HG03571 (cell line): ENCODE results near the gene PPP1R37.
"Not testable (repeated sequence)": the region's sequence is repeated elsewhere in the genome, so short reads cannot be mapped to it uniquely, and the experiment has no call there.

Source experiments
- ATAC-seq: cut with Tn5 transposase; IDR thresholded peaks from one replicate; pipeline ENCODE4 v1.9.1; 2021; ENCODE audit not compliant: unreplicated experiment

PPP1R37 gene

DNA sequence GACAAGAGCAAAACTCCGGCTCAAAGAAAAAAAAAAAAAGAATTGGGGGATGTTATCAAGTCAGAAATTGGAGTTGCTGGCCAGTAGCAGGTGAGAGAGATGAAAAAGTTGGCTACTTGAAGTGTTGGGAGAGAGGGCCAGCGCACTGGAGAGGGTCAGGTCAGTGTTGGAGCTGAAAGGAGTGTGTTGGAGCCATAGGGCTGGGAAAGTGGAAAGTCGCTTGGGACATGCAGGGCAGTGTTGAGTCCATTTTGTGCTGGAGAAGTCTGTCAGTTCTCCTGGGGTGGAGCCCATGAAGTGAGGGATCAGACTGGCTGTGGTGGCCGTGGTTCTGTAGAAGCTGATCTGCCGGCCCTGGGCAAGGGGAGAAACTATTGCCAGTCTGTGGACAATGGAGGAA is 1.7 kb downstream of the PPP1R37 start:
- ATAC-seq = no peak

- ATAC-seq = no peak
Observed at GRCh38 chr19:45095496-45096413, 2.8 kb downstream of the PPP1R37 start.

GRCh38 chr19:45096700-45097099 is 3.7 kb downstream of the PPP1R37 start:
- ATAC-seq = no peak

DNA sequence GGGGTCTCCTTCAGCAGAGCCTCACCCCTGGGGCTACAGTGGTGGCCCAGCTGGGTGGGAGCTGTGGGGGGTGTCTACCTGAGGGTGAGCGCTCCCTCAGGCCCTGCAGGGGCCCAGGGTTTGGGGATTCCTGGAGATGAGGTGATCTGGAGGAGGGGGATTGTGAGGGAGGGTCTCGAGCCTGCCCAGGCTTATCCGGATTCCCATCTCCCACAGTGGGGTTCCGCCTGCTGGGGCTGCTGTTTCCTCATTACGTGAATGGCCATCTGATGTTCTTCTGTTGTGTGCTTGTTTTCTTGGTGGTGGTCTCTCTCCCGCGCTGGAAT is 4.4 kb downstream of the PPP1R37 start:
- ATAC-seq = no peak

GRCh38 chr19:45097776-45098520 is 5.0 kb downstream of the PPP1R37 start:
- no peak for ATAC-seq

DNA sequence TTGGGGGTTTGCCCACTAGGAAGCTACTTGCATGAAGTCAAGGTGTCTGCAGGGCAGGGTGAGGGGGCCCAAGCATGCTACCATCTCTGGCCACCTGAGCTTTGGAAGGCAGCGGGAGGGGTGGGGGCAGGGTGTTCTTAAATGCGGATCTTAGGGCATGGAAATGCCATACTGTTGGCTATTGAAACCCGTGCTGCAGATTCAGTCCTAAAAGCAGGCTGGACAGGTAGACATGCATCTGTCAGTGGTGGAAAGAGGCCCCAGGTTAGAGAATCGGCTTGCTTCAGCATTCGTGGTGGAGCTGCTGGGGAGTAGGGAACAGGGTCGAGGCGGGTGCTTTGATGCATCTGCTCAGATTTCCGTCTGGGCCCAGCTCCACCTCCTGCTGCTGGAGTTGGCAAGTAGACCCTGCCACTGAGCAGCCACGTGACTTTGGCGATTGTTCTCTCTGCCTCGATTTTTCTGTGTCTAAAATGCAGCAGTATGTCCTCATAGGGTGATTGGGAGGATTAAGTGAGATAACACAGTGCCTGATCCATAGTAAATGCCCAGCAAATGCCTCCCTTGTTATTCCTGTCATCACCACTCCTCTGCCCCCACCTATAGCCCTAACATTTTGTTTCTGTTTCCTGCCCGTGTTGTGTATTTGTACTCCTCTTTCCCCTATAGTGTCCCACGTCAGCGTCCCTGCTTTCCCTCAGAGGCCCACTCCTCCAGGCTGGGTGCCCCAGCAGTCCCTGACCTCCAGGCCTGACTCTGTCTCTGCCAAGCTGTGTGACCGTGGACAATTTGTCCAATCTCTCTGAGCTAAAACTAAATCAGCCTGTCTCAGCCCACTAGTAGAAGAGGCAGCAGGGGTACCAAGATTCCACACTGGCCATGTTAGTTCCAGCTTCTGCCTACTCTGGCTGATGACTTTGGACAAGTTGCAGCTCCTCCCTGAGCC is 5.8 kb downstream of the PPP1R37 start:
- ATAC-seq = no peak

DNA sequence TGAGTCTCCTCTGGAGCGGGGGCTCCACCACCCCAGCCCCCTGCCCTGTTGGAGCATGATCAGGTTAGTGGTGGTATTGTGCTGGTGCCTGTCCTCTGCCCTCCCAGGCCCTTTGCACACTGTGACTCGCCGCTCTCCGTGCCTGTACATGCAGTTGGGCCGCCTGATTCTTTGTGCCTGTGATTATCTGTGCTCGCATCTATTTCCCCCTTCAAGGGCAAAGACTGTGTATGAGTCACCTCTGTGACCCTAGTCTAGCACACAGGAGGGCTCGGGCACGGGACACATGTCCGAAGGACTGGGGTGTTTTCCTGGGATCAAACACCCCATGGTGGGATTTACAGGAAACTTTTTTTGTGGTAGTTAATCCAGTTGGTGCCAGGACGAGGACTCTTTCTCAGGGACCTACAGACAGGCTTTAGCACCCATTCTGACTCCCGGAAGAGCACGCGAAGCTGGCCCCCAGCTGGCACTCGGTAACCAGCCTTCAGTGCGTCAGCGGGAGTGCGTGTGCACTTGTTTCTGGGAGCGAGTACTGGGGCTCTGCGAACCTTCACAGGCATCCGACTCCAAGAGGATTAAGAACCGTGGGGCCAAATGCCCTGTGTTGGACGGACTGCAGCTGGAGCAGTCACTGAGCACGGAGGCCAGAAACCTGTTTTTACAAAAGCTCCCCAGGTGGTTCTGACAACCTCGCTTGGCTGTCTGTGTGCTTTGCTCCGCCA is 6.7 kb downstream of the PPP1R37 start:
- ATAC-seq = no peak

- no peak for ATAC-seq
Observed at GRCh38 chr19:45100201-45100600, 7.2 kb downstream of the PPP1R37 start.

DNA sequence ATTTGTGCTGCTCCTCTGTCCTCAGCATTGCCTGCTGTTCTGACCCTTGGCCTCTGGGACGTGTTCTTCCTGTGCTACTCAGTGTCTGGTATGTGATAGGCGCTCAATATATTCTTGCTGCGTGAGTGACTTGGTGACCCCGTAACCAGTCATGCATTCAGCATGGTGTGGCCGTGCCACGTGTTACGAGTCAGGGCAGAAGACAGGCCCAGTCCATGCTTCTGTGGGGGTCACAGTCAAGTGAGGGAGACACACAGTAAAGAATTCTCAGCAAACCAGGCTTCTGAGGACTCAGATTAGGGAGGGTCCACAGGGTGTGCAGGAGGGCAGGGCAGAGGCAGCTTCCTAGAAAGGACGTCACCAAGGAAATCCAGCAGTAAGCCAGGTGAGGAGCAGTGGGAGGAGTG is 7.9 kb downstream of the PPP1R37 start:
- no peak for ATAC-seq

GRCh38 chr19:45101806-45102205 is 8.8 kb downstream of the PPP1R37 start:
- ATAC-seq = no peak

DNA sequence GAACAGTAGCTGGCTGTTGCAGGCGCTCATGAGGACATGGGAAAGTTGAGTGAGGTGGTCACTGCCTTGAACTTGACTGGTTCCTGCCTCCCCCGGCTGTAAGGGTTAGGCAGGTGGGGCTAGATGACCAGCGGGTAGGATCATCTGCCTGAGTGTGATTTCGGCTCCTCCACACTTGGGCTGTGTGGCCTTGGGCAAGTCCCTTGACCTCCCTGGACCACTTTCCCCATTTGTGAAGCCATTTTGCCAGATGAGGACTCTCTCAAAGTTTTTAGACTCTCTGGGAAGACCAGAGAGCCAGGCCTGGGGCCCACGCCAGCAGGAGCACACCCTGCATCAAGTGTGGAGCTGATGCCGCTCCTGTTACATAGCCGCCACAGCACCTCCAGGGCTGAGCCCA is 9.5 kb downstream of the PPP1R37 start:
- no peak for ATAC-seq

DNA sequence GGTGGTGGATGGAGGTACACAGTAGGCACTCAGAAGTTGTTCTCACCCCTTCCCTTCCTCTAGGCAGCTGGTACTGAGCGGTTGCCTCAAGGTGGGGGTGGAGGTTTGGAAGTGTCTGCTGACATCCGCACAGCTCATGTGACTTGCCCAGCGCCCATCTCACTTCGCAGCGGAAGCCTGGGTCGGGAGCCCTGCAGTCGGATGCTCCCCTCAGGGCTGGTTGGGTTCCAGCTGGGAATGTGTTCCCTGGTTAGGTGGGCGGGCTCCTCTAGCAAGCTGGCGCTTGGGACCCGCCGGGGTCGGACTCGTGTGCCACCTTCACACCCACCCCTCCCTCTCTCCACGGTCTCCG is 10.2 kb downstream of the PPP1R37 start:
- no peak for ATAC-seq

- ATAC-seq = no peak
Observed at GRCh38 chr19:45103508-45104319, 10.7 kb downstream of the PPP1R37 start.

DNA sequence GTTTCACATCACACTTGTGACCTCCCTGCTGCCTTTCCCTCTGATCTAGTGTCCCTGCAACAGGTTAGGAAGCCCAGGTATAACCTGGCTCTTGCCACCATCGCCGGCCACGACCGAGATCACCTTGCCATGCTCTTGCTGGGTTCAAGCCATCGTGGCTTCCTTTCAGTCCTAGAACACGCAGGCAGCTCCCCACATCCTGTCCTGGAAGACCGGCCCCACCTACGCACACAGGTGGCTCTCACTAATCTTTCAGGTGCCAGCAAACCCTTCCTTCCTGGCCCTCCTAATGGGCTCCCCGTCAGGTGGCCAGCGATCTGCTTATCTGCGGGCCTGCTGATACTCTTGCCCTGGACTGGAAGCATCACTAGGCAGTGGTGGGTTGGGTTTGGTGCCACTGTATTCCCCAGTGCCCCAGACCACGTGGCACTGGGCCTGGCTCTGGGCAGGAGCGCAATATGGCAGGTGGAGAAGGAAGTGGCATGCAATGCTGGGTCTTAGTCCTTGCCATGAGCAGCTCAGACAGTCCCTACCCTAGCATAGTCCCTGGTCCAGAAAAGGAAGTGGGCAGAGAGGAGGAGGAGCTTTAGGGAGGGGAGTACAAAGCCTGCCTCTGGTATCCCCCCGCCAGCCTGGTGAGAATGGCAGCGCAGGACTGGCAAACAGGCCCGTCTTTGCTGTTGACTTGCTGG is 11.8 kb downstream of the PPP1R37 start:
- no peak for ATAC-seq

GRCh38 chr19:45106363-45106762 is 13.4 kb downstream of the PPP1R37 start:
- not testable (repeated sequence) for ATAC-seq

GRCh38 chr19:45107621-45108150 is 14.7 kb downstream of the PPP1R37 start:
- ATAC-seq = no peak

DNA sequence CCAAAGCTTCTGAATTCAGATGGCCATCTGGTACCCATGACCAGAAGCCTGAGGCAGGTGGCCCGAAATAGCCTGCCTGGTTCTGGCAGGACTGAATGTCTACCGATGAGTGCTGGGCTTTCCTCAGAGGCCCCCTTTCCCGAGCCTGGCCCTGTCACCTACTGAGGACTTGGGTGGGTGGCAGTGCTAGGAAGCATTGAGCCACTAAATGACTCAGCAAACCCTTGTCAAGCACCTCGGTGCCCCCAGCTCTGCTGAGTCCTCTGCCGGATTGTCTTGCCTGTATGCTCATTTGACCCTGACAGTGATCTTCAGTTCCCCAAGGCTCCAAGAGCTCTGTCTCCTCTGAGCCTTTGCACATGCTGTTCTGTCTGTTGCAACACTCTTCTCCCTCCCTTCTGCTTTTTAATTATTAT is 17.9 kb downstream of the PPP1R37 start:
- no peak for ATAC-seq

- no peak for ATAC-seq
Observed at GRCh38 chr19:45112111-45112827, 19.3 kb downstream of the PPP1R37 start.
